ENCODE measurements around the gene ABLIM3. TPM values are rescaled to one million over a fixed set of nuclear protein-coding genes. Genes with fewer than 3 reads are reported as not detected.

Gene ABLIM3
- total and polyA plus RNA-seq, 2 of the 8 experiments (the other 6 are each of a cell fraction or from before 2014, with no cell fraction given), result 0.36 to 0.56 TPM

DNA sequence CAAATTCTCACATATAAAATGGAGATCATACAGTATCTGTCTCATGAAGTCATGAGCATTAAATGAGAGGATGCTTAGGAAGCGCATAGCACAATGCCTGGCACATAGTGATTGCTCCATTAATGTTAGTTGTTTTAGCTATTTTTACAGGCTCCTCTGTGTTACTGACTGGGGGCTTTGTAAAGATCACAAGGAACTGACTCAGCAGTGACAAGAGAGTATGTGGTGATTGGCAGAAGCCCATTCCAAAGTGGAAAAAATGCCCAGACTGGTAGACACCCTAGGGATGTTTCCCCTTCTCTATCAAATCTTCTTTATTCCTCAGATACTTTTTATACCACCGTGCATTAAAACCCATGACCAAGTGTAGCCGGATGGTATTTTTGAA lies 33.5 kb downstream of the ABLIM3 start (continued):
- TF ChIP-seq RNF2 (IDR thresholded peaks at IDR 0.05; ENCODE audit: borderline replicate concordance, low read depth, low read length, missing control alignments, poor library complexity, severe bottlenecking) (no peak), TAF7 (optimal IDR thresholded peaks at IDR 0.05; ENCODE audit: borderline replicate concordance, low read depth, low read length) (no peak), TBP (IDR thresholded peaks at IDR 0.05; ENCODE audit: low read depth, low read length) (no peak), KDM1A (IDR thresholded peaks at IDR 0.05; ENCODE audit: borderline replicate concordance, low read length) (no peak)
